RWPE2 (cell line): Measurements from ENCODE around the gene LRMDA.

ENCODE experiments used
- ATAC-seq: fragments of 200-7000 bp; cut with Tn5 transposase; 3 replicates; pipeline ENCODE4 v1.9.1; 2021; ENCODE audit warnings: low read depth
- DNase-seq: peaks from one replicate; pipeline ENCODE4 v3.0.0-alpha.2; 2020; ENCODE audit warnings: low spot score
- H3K27ac ChIP-seq: fragments of 450-650 bp; 2 replicates; pipeline ENCODE4 v1.5.1; 2017; ENCODE audit warnings: mild to moderate bottlenecking; ENCODE audit not compliant: poor library complexity, severe bottlenecking
- H3K27me3 ChIP-seq: fragments of 250-450 bp; sonication (Bioruptor Pico); 2 replicates; pipeline ENCODE4 v1.5.1; 2021; ENCODE audit warnings: mild to moderate bottlenecking, moderate library complexity; ENCODE audit not compliant: insufficient read depth, poor library complexity, severe bottlenecking
- H3K36me3 ChIP-seq: fragments of 250-450 bp; sonication (Bioruptor Pico); 2 replicates; pipeline ENCODE4 v1.5.1; 2020; ENCODE audit warnings: low read depth, mild to moderate bottlenecking, moderate library complexity
- H3K4me1 ChIP-seq: fragments of 250-450 bp; sonication (Bioruptor Pico); 2 replicates; pipeline ENCODE4 v1.5.1; 2021; ENCODE audit warnings: mild to moderate bottlenecking, moderate library complexity; ENCODE audit not compliant: insufficient read depth, poor library complexity, severe bottlenecking
- H3K4me3 ChIP-seq: fragments of 250-450 bp; sonication (Bioruptor Pico); 2 replicates; pipeline ENCODE4 v1.5.1; 2021; ENCODE audit warnings: mild to moderate bottlenecking, moderate library complexity; ENCODE audit not compliant: severe bottlenecking
- H3K9me3 ChIP-seq: fragments of 250-450 bp; sonication (Bioruptor Pico); 2 replicates; pipeline ENCODE4 v1.5.1; 2021; ENCODE audit warnings: mild to moderate bottlenecking, moderate library complexity; ENCODE audit not compliant: severe bottlenecking
- CTCF ChIP-seq: fragments of 450-650 bp; IDR thresholded peaks from one replicate; pipeline ENCODE4 v1.5.1; 2017; ENCODE audit warnings: mild to moderate bottlenecking, moderate library complexity; ENCODE audit not compliant: poor library complexity, severe bottlenecking

The LRMDA gene

GRCh38 chr10:75531571-75532031 lies 100.2 kb downstream of the LRMDA start:
- ATAC-seq (no peak), DNase-seq (no peak)
- H3K9me3 ChIP-seq: no peaks in the 10 kb centered on the region
- no peak overlapping the region for H3K27ac ChIP-seq
- no peaks in the 10 kb centered on the region for H3K4me1 ChIP-seq
- H3K27me3 ChIP-seq: no peaks in the 10 kb centered on the region
- H3K4me3 ChIP-seq: no peak overlapping the region
- H3K36me3 ChIP-seq: no peaks in the 10 kb centered on the region
- TF ChIP-seq CTCF: no peak

GRCh38 chr10:75532253-75532924 lies 101.0 kb downstream of the LRMDA start:
- H3K36me3 ChIP-seq: no peaks in the 10 kb centered on the region
- no peaks in the 10 kb centered on the region for H3K4me1 ChIP-seq
- H3K27ac ChIP-seq: no peak overlapping the region
- DNase-seq (no peak), ATAC-seq (peak; percentile 73)
- no peak for TF ChIP-seq CTCF
- no peak overlapping the region for H3K4me3 ChIP-seq
- no peaks in the 10 kb centered on the region for H3K27me3 ChIP-seq
- no peaks in the 10 kb centered on the region for H3K9me3 ChIP-seq

GRCh38 chr10:75538144-75538543 lies 106.7 kb downstream of the LRMDA start:
- peaks cover 9% of the 10 kb centered on the region for H3K27me3 ChIP-seq
- H3K36me3 ChIP-seq: no peaks in the 10 kb centered on the region
- no peaks in the 10 kb centered on the region for H3K9me3 ChIP-seq
- no peaks in the 10 kb centered on the region for H3K4me1 ChIP-seq
- no peak overlapping the region for H3K4me3 ChIP-seq
- DNase-seq (no peak), ATAC-seq (no peak)
- no peak overlapping the region for H3K27ac ChIP-seq
- TF ChIP-seq CTCF: no peak

- Histone ChIP-seq H3K36me3 (no peaks in the 10 kb centered on the region), H3K27ac (no peak overlapping the region), H3K4me3 (no peak overlapping the region), H3K4me1 (no peaks in the 10 kb centered on the region), H3K27me3 (peaks cover 9% of the 10 kb centered on the region), H3K9me3 (no peaks in the 10 kb centered on the region)
- ATAC-seq (no peak), DNase-seq (no peak)
- TF ChIP-seq CTCF: no peak
Measured at GRCh38 chr10:75538765-75539164, 107.3 kb downstream of the LRMDA start.

- no peaks in the 10 kb centered on the region for H3K9me3 ChIP-seq
- no peaks in the 10 kb centered on the region for H3K4me1 ChIP-seq
- peak; percentile 10 for TF ChIP-seq CTCF
- H3K36me3 ChIP-seq: no peaks in the 10 kb centered on the region
- peaks cover 9% of the 10 kb centered on the region for H3K27me3 ChIP-seq
- no peak overlapping the region for H3K4me3 ChIP-seq
- ATAC-seq: no peak
- no peak for DNase-seq
- no peak overlapping the region for H3K27ac ChIP-seq
Measured at GRCh38 chr10:75540357-75540966, 109.0 kb downstream of the LRMDA start.
